Right lobe of liver (tissue), 6 donors: ENCODE measurements around the gene RPRD2. TPM values are rescaled to one million over a fixed set of nuclear protein-coding genes. Genes with fewer than 3 reads are reported as not detected.

Source experiments
- ATAC-seq, 4 donors: fragments of 200-7000 bp; cut with Tn5 transposase; one replicate each; pipeline ENCODE4 v1.9.1; 2020; ENCODE audit warnings: mild to moderate bottlenecking in 4 of 4, moderate library complexity in 4 of 4
- DNase-seq, 3 donors: peaks; one replicate each; pipeline ENCODE4 v3.0.0-alpha.2; 2020
- H3K27ac ChIP-seq, 3 donors: fragments of 200-600 bp; one replicate each; pipeline ENCODE4 v1.8.0; 2022
- H3K27me3 ChIP-seq, 2 donors: fragments of 200-600 bp; one replicate each; pipeline ENCODE4 v1.8.0; 2022
- H3K36me3 ChIP-seq, 4 donors: fragments of 200-600 bp; sonication (generic) in 1 of 4; one replicate each; pipeline versions ENCODE4 v1.5.1 to v1.8.0; 2017 to 2022; ENCODE audit warnings: control low read depth in 1 of 4
- H3K4me1 ChIP-seq, 4 donors: fragments of 200-600 bp; sonication (generic) in 1 of 4; one replicate each; pipeline versions ENCODE4 v1.5.1 to v1.8.0; 2017 to 2022; ENCODE audit warnings: control low read depth in 1 of 4
- H3K4me3 ChIP-seq, 3 donors: fragments of 200-600 bp; one replicate each; pipeline ENCODE4 v1.8.0; 2022
- H3K9me3 ChIP-seq, 4 donors: fragments of 200-600 bp; sonication (generic) in 1 of 4; one replicate each; pipeline versions ENCODE4 v1.5.1 to v1.8.0; 2017 to 2022; ENCODE audit warnings: control low read depth in 1 of 4
- POLR2A ChIP-seq: fragments of 450-650 bp; IDR thresholded peaks from one replicate; pipeline ENCODE4 v1.6.1; 2017; ENCODE audit warnings: antibody characterized with exemption, mild to moderate bottlenecking
- WGBS: methylation state at CpG from one replicate; pipeline ENCODE4 v1.1.6; 2018; ENCODE audit warnings: low coverage, low lambda C conversion rate; ENCODE audit not compliant: insufficient coverage; ENCODE audit errors: missing lambda C conversion rate; 5-methylcytosine and 5-hydroxymethylcytosine counted together
- intact Hi-C, 2 donors: fragments of 100-400 bp; cut with DNase I; formaldehyde crosslinking; loops; one replicate each; pipeline versions ENCODE4 v1.11.2 to v1.14.1; 2022
- total RNA-seq, 6 experiments: library from RNA; depleted of rRNA in 2 of 6; stranded (reverse); fragments of >200 nt in 2 of 6; fragmentation: NEBNext Ultra II Directional in 3 of 6; extraction: Animal tissue kit (Norgen Biotek cat#: 25700) in 3 of 6; gene quantifications; one replicate each; pipeline versions ENCODE4 v1.1.0 to v1.2.4, GENCODE V29; 2016 to 2023
- TF ChIP-seq, protein P1 (sequence below), 4 donors: fragments of 200-600 bp in 3 of 4; fragments of 450-650 bp in 1 of 4; IDR thresholded peaks; one replicate each; pipeline versions ENCODE4 v1.5.1 to v1.8.0; 2016 to 2022; ENCODE audit warnings: antibody characterized with exemption in 4 of 4, mild to moderate bottlenecking in 2 of 4
- donor health status: DM: no; HTN: yes; CAD: no.
- donor health status: DM: no; HTN: no; CAD: no.
- donor health status: DM: no; HTN: no; CAD: no.
- donor health status: DM: no; HTN: yes; CAD: no.
- donor health status: DM: no; HTN: yes; CAD: no.

Gene RPRD2
- total RNA-seq, 6 experiments from 2014 or later = 8.9 to 17.5 (median 11.0) TPM

DNA sequence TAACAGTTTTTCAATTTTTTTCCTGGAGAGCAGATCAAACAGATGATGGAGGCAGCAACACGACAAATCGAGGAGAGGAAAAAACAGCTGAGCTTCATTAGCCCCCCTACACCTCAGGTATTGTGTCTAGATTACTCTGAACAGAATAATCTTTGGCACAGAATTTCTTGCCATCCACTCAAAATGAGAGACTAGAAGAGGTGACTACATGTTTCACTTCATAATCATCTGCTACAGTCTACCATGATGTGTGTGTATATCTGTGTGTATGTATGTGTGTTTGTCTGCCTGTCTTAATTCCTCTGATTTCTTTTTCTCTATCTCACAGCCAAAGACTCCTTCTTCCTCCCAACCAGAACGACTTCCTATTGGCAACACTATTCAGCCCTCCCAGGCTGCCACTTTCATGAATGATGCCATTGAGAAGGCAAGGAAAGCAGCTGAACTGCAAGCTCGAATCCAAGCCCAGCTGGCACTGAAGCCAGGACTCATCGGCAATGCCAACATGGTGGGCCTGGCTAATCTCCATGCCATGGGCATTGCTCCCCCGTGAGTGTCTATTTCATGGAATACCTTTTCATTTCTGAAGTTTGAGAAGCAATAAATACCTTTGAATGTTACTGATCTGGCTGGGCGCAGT lies 31.2 kb upstream of the RPRD2 start:
- H3K9me3 ChIP-seq = no peaks in the 10 kb centered on the region
- H3K27ac ChIP-seq = no peak overlapping the region
- DNase-seq (no peak), ATAC-seq (no peak)
- intact Hi-C loops = no loop called here
- no peak for TF ChIP-seq POLR2A
- TF ChIP-seq, protein P1, sequence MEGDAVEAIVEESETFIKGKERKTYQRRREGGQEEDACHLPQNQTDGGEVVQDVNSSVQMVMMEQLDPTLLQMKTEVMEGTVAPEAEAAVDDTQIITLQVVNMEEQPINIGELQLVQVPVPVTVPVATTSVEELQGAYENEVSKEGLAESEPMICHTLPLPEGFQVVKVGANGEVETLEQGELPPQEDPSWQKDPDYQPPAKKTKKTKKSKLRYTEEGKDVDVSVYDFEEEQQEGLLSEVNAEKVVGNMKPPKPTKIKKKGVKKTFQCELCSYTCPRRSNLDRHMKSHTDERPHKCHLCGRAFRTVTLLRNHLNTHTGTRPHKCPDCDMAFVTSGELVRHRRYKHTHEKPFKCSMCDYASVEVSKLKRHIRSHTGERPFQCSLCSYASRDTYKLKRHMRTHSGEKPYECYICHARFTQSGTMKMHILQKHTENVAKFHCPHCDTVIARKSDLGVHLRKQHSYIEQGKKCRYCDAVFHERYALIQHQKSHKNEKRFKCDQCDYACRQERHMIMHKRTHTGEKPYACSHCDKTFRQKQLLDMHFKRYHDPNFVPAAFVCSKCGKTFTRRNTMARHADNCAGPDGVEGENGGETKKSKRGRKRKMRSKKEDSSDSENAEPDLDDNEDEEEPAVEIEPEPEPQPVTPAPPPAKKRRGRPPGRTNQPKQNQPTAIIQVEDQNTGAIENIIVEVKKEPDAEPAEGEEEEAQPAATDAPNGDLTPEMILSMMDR (IDR thresholded peaks at IDR 0.05) = no peak
- no peak overlapping the region for H3K4me3 ChIP-seq
- WGBS = 85% methylated on average over 7 of the region's 7 CpGs
- peaks cover 8 to 98% (median 47%) of the 10 kb centered on the region in 4 donors for H3K36me3 ChIP-seq
- H3K27me3 ChIP-seq = no peaks in the 10 kb centered on the region
- no peaks in the 10 kb centered on the region for H3K4me1 ChIP-seq

DNA sequence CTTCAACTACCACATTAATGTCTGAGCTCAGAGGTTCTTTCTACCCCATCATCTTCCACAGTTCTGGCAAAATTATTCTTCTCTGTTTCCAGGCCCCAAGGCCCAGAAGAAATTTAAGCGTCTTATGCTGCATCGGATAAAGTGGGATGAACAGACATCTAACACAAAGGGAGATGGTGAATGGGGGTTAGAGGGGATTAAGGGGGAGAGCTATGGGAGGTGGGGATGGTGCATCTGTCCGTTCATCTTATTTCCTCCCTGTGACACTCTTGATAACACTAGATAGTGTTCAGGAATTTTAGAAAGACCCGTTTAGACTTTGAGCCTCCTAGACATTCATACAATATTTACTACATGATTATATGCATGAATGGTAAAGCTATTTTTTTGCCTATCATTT lies 17.6 kb upstream of the RPRD2 start:
- no peak for TF ChIP-seq POLR2A
- TF ChIP-seq, protein P1 (IDR thresholded peaks at IDR 0.05) = no peak
- H3K27me3 ChIP-seq = no peaks in the 10 kb centered on the region
- WGBS = 67% methylated on average over 4 of the region's 4 CpGs
- H3K27ac ChIP-seq = no peak overlapping the region
- no peak for DNase-seq
- ATAC-seq = no peak
- H3K4me3 ChIP-seq = no peak overlapping the region
- no peaks in the 10 kb centered on the region for H3K4me1 ChIP-seq
- H3K36me3 ChIP-seq = peaks cover 8 to 90% (median 57%) of the 10 kb centered on the region in 4 donors
- H3K9me3 ChIP-seq = no peaks in the 10 kb centered on the region
- intact Hi-C loops = no loop called here

DNA sequence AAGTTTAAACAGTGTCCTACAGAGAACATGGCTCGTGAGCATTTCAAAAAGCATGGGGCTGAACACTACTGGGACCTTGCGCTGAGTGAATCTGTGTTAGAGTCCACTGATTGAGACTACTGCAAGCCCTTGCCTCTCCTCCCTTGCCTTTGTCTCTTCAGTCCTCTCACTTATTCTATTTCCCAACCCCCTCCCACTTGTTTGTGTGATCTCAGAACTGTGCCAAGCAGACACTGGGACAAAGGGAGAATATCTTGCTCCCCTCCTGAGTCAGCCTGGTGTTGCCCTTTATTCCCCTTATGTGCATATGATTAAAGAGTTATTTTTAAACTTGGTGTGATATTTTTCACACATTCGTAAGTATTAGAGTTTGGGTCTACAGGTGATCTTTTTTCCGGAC lies 11.1 kb upstream of the RPRD2 start:
- intact Hi-C loops = no loop called here
- TF ChIP-seq, protein P1 (IDR thresholded peaks at IDR 0.05) = no peak
- TF ChIP-seq POLR2A = no peak
- 95% methylated on average over 4 of the region's 4 CpGs for WGBS
- Histone ChIP-seq H3K4me3 (no peak overlapping the region), H3K27ac (no peak overlapping the region), H3K4me1 (no peaks in the 10 kb centered on the region), H3K27me3 (no peaks in the 10 kb centered on the region), H3K36me3 (peaks cover 0 to 66% (median 19%) of the 10 kb centered on the region in 4 donors), H3K9me3 (peaks cover 0 to 3% (median 0%) of the 10 kb centered on the region in 4 donors)
- DNase-seq (no peak), ATAC-seq (no peak)

DNA sequence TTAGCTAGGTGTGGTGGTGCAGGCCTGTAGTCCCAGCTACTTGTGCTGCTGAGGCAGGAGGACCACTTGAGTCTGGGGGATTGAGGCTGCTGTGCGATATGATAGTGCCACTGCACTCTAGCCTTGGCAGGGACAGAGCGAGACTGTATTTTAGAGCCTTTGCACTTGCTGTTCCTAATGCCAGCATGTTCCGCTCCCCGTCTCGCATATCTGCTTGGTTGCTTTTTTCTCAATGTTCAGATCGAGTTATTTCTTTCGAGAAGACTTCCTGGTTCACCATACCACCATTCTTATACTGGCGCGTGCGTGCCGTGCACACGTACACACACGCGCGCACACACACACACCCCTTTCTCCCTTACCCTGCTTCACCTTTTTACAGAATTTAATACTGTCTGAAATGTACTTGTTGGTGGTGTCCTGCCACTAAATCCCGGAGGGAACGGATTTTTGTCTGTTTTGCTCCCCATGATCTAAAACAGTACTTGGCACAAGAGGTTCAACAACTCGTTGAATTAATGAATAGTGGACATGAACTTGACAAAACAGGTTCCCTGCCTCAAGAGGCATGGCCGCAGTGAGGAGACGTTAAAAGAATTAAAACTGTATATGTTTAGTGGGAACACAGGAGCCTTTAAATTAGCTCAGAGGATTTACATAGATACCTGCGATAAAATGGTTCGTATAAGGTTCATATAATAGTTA lies 1.1 kb upstream of the RPRD2 start:
- TF ChIP-seq, protein P1 (IDR thresholded peaks at IDR 0.05) = no peak
- Histone ChIP-seq H3K4me3 (peak overlapping the region; percentile 60 to 77 (median 75)), H3K9me3 (no peaks in the 10 kb centered on the region), H3K4me1 (peaks cover 0 to 6% (median 0%) of the 10 kb centered on the region in 4 donors), H3K27me3 (no peaks in the 10 kb centered on the region), H3K36me3 (no peaks in the 10 kb centered on the region), H3K27ac (peak overlapping the region; percentile 77 to 98 (median 95))
- intact Hi-C loops = no loop called here
- 65% methylated on average over 21 of the region's 22 CpGs for WGBS
- ATAC-seq (no peak), DNase-seq (no peak)
